ENCODE results near the gene SNX27.
"Not testable (repeated sequence)": the region's sequence is repeated elsewhere in the genome, so short reads cannot be mapped to it uniquely, and the experiment has no call there.

SNX27 gene

DNA sequence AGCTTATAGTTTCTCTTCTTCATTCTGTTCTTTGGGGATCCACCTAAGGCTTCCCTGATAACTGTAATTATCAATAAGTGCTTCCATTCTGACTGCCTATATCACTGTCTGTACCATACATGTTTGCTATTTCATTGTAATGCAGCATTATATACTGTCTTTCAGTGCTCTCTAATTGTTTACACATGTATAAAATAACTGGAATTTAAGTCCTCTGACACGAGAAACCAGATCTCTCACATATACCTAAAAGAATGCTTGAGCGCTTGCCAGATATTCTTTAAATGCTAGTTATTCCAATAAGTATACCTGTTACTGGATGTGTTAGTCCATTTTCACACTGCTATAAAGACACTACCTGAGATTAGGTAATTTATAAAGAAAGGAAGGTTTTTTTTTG, 70.1 kb downstream of the SNX27 start:
- Histone ChIP-seq H3K36me3 (ENCODE audit: control insufficient read depth, low read length) (no peaks in the 10 kb centered on the region; the same call in 1 of the 2 replicates), H3K79me2 (ENCODE audit: control insufficient read depth, low read length) (no peaks in the 10 kb centered on the region), H3K27me3 (ENCODE audit: control insufficient read depth, low read length) (no peaks in the 10 kb centered on the region), H3K9me3 (ENCODE audit: control insufficient read depth, insufficient read depth, low read length) (no peaks in the 10 kb centered on the region), H3K4me2 (ENCODE audit: low read length) (no peak overlapping the region), H3K27ac (ENCODE audit: low read depth, low read length) (no peak overlapping the region), H3K4me1 (ENCODE audit: control insufficient read depth, low read length) (no peaks in the 10 kb centered on the region), H3F3A (ENCODE audit: control insufficient read depth, insufficient read depth) (no peaks in the 10 kb centered on the region), H3K4me3 (ENCODE audit: low read length) (no peak overlapping the region), H3K9me2 (replicated peaks; ENCODE audit: control insufficient read depth, low read length) (no peaks in the 10 kb centered on the region), H4K20me1 (ENCODE audit: control insufficient read depth, insufficient read depth, low read depth, low read length) (no peaks in the 10 kb centered on the region)
- no peak for TF ChIP-seq EZH2phosphoT487 (IDR thresholded peaks at IDR 0.05; ENCODE audit: borderline replicate concordance, low read length)

DNA sequence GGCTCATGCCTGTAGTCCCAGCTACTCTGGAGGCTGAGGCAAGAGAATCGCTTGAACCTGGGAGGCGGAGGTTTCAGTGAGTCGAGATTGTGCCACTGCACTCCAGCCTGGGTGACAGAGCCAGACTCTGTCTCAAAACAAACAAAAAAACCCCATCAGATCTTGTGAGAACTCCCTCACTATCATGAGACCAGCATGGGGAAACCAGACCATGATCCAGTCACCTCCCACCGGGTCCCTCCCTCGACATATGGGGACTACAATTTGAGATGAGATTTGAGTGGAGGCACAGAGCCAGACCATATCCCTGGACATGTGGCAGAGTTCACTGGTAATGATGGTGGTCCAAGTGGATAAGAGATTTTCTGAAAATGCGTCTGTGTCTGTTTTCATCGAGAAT, 71.1 kb downstream of the SNX27 start:
- H3F3A ChIP-seq (ENCODE audit: control insufficient read depth, insufficient read depth); H3K36me3 ChIP-seq (ENCODE audit: control insufficient read depth, low read length); H3K4me2 ChIP-seq (ENCODE audit: low read length); H3K79me2 ChIP-seq (ENCODE audit: control insufficient read depth, low read length); H3K27ac ChIP-seq (ENCODE audit: low read depth, low read length); H3K4me3 ChIP-seq (ENCODE audit: low read length); H4K20me1 ChIP-seq (ENCODE audit: control insufficient read depth, insufficient read depth, low read depth, low read length); H3K4me1 ChIP-seq (ENCODE audit: control insufficient read depth, low read length); H3K9me3 ChIP-seq (ENCODE audit: control insufficient read depth, insufficient read depth, low read length); H3K27me3 ChIP-seq (ENCODE audit: control insufficient read depth, low read length); H3K9me2 ChIP-seq (replicated peaks; ENCODE audit: control insufficient read depth, low read length): not testable (repeated sequence)

DNA sequence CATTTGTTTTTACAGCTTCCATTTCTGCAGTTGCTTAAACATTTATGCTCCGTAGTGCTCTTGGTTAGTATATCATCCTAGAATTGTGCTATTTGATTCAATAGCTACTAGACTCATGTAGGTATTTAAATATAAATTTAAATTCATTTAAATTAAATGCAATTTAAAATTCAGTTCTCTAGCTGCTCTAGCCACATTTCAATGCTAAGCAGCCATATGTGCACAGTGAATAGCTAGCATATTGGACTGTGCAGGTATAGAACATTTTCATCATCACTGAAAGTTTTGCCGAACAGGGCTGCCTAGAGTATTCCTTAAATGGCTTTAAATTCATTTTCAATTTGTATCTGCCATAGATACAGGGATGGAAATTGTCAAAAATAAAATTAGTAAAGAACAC, 72.3 kb downstream of the SNX27 start:
- H3K27ac ChIP-seq (ENCODE audit: low read depth, low read length): no peak overlapping the region
- no peaks in the 10 kb centered on the region for H3F3A ChIP-seq (ENCODE audit: control insufficient read depth, insufficient read depth)
- no peaks in the 10 kb centered on the region for H3K79me2 ChIP-seq (ENCODE audit: control insufficient read depth, low read length)
- no peaks in the 10 kb centered on the region for H3K9me3 ChIP-seq (ENCODE audit: control insufficient read depth, insufficient read depth, low read length)
- TF ChIP-seq, protein P1, sequence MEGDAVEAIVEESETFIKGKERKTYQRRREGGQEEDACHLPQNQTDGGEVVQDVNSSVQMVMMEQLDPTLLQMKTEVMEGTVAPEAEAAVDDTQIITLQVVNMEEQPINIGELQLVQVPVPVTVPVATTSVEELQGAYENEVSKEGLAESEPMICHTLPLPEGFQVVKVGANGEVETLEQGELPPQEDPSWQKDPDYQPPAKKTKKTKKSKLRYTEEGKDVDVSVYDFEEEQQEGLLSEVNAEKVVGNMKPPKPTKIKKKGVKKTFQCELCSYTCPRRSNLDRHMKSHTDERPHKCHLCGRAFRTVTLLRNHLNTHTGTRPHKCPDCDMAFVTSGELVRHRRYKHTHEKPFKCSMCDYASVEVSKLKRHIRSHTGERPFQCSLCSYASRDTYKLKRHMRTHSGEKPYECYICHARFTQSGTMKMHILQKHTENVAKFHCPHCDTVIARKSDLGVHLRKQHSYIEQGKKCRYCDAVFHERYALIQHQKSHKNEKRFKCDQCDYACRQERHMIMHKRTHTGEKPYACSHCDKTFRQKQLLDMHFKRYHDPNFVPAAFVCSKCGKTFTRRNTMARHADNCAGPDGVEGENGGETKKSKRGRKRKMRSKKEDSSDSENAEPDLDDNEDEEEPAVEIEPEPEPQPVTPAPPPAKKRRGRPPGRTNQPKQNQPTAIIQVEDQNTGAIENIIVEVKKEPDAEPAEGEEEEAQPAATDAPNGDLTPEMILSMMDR (IDR thresholded peaks at IDR 0.05; ENCODE audit: low read depth, low read length, poor library complexity, severe bottlenecking): no peak
- TF ChIP-seq EZH2phosphoT487 (IDR thresholded peaks at IDR 0.05; ENCODE audit: borderline replicate concordance, low read length): no peak
- H3K4me2 ChIP-seq (ENCODE audit: low read length): no peak overlapping the region
- no peaks in the 10 kb centered on the region for H3K27me3 ChIP-seq (ENCODE audit: control insufficient read depth, low read length)
- H3K9me2 ChIP-seq (replicated peaks; ENCODE audit: control insufficient read depth, low read length): no peaks in the 10 kb centered on the region
- no peaks in the 10 kb centered on the region; the same call in 1 of the 2 replicates for H3K36me3 ChIP-seq (ENCODE audit: control insufficient read depth, low read length)
- H3K4me1 ChIP-seq (ENCODE audit: control insufficient read depth, low read length): no peaks in the 10 kb centered on the region
- H4K20me1 ChIP-seq (ENCODE audit: control insufficient read depth, insufficient read depth, low read depth, low read length): no peaks in the 10 kb centered on the region
- H3K4me3 ChIP-seq (ENCODE audit: low read length): no peak overlapping the region

DNA sequence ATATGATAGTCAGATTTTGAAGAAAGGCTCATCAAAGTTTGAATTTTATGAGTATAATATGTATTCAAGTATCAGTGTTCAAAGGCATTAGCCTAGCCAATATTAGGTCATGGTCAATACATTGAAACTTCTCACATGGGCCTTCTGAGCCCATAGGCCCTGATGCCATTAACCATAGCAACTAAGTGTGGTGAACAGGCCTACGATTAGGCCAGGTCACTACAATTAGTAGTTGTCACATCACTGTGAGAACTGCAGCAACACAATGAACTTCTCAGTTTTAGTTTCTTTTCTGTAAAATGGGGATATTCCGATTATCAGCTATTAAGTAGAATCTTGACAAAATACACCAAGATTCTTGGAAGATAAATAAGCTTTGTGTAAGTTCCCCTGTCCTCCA, 74.7 kb downstream of the SNX27 start:
- TF ChIP-seq, protein P1 (IDR thresholded peaks at IDR 0.05; ENCODE audit: low read depth, low read length, poor library complexity, severe bottlenecking): no peak
- TF ChIP-seq EZH2phosphoT487 (IDR thresholded peaks at IDR 0.05; ENCODE audit: borderline replicate concordance, low read length): no peak
- Histone ChIP-seq H3K4me3 (ENCODE audit: low read length) (no peak overlapping the region), H3K4me2 (ENCODE audit: low read length) (no peak overlapping the region), H3F3A (ENCODE audit: control insufficient read depth, insufficient read depth) (no peaks in the 10 kb centered on the region), H3K79me2 (ENCODE audit: control insufficient read depth, low read length) (no peaks in the 10 kb centered on the region), H3K36me3 (ENCODE audit: control insufficient read depth, low read length) (no peaks in the 10 kb centered on the region; the same call in 1 of the 2 replicates), H3K27me3 (ENCODE audit: control insufficient read depth, low read length) (no peaks in the 10 kb centered on the region), H4K20me1 (ENCODE audit: control insufficient read depth, insufficient read depth, low read depth, low read length) (no peaks in the 10 kb centered on the region), H3K9me2 (replicated peaks; ENCODE audit: control insufficient read depth, low read length) (no peaks in the 10 kb centered on the region), H3K27ac (ENCODE audit: low read depth, low read length) (no peak overlapping the region), H3K4me1 (ENCODE audit: control insufficient read depth, low read length) (no peaks in the 10 kb centered on the region), H3K9me3 (ENCODE audit: control insufficient read depth, insufficient read depth, low read length) (no peaks in the 10 kb centered on the region)

Data from DOHH2 (cell line).